Neural cell (in vitro differentiated cells): ENCODE data around the gene DIDO1. TPM values are rescaled to one million over a fixed set of nuclear protein-coding genes. Genes with fewer than 3 reads are reported as not detected.

Source experiments
- H2AFZ ChIP-seq: fragments of 200-600, 300-800 bp; sonication (generic), shearing (Covaris generic); 2 replicates; pipeline ENCODE4 v1.6.0; 2014; ENCODE audit warnings: low read depth, mild to moderate bottlenecking, antibody characterized with exemption, low read length, moderate library complexity
- H3F3A ChIP-seq: fragments of 200-600 bp; shearing (Covaris generic); 2 replicates; pipeline ENCODE4 v1.6.1; 2016; ENCODE audit warnings: mild to moderate bottlenecking, moderate library complexity, mixed read lengths, antibody characterized with exemption, low read length; ENCODE audit not compliant: insufficient read depth, poor library complexity, severe bottlenecking
- H3K27ac ChIP-seq: fragments of 200-600, 300-800 bp; sonication (generic), shearing (Covaris generic); 2 replicates; pipeline ENCODE4 v1.5.1; 2014; ENCODE audit warnings: mild to moderate bottlenecking, low read length, moderate library complexity
- H3K27me3 ChIP-seq: fragments of 300-800, 200-600 bp; sonication (generic), shearing (Covaris generic); 2 replicates; pipeline ENCODE4 v1.6.0; 2014; ENCODE audit warnings: mild to moderate bottlenecking, low read depth, low read length, moderate library complexity; ENCODE audit not compliant: insufficient read depth
- H3K36me3 ChIP-seq: fragments of 300-800, 200-600 bp; sonication (generic), shearing (Covaris generic); 2 replicates; pipeline ENCODE4 v1.5.1; 2014; ENCODE audit warnings: mild to moderate bottlenecking, antibody characterized with exemption, low read length, moderate library complexity; ENCODE audit not compliant: insufficient read depth
- H3K4me2 ChIP-seq: fragments of 300-800, 200-600 bp; sonication (generic), shearing (Covaris generic); 2 replicates; pipeline ENCODE4 v1.6.0; 2014; ENCODE audit warnings: mild to moderate bottlenecking, low read length
- H3K4me3 ChIP-seq: fragments of 300-800, 200-600 bp; sonication (generic), shearing (Covaris generic); 2 replicates; pipeline ENCODE4 v1.5.1; 2014; ENCODE audit warnings: mild to moderate bottlenecking, low read length, moderate library complexity
- H3K79me2 ChIP-seq: fragments of 200-600 bp; shearing (Covaris generic); replicated peaks from 2 replicates; pipeline ENCODE4 v1.6.0; 2014; ENCODE audit warnings: mild to moderate bottlenecking, low read length, moderate library complexity; ENCODE audit not compliant: insufficient read depth
- H3K9ac ChIP-seq: fragments of 300-800, 200-600 bp; sonication (generic), shearing (Covaris generic); 2 replicates; pipeline ENCODE4 v1.6.1; 2016; ENCODE audit warnings: mild to moderate bottlenecking, low read length, mixed read lengths
- H3K9me2 ChIP-seq: fragments of 200-600 bp; shearing (Covaris generic); 2 replicates; pipeline ENCODE4 v1.6.1; 2016; ENCODE audit warnings: mild to moderate bottlenecking, low read length, mixed read lengths; ENCODE audit not compliant: insufficient read depth
- H3K9me3 ChIP-seq: fragments of 200-600, 300-800 bp; sonication (generic), shearing (Covaris generic); 2 replicates; pipeline ENCODE4 v1.6.1; 2016; ENCODE audit warnings: mild to moderate bottlenecking, mixed run types, low read length, moderate library complexity, mixed read lengths
- H4K20me1 ChIP-seq: fragments of 200-600 bp; shearing (Covaris generic); 2 replicates; pipeline ENCODE4 v1.6.1; 2016; ENCODE audit warnings: mild to moderate bottlenecking, mixed run types; ENCODE audit not compliant: insufficient read depth
- CTCF ChIP-seq: fragments of 450-650 bp; IDR thresholded peaks from 2 replicates; pipeline ENCODE4 v1.5.1; 2014; ENCODE audit warnings: antibody characterized with exemption, mild to moderate bottlenecking, moderate library complexity; ENCODE audit not compliant: poor library complexity, severe bottlenecking
- EP300 ChIP-seq: fragments of 450-650 bp; conservative IDR thresholded peaks from 2 replicates; pipeline ENCODE4 v1.6.1; 2014; ENCODE audit warnings: antibody characterized with exemption, mild to moderate bottlenecking, moderate library complexity; ENCODE audit not compliant: poor library complexity, severe bottlenecking
- EZH2 ChIP-seq: fragments of 200-600, 300-800 bp; shearing (Covaris generic), sonication (generic); IDR thresholded peaks from 2 replicates; pipeline ENCODE4 v1.6.1; 2014; ENCODE audit warnings: antibody characterized with exemption, low read length, borderline replicate concordance, mild to moderate bottlenecking; ENCODE audit not compliant: insufficient read depth, poor library complexity, severe bottlenecking
- MXI1 ChIP-seq: fragments of 450-650 bp; conservative IDR thresholded peaks from 2 replicates; pipeline ENCODE4 v1.6.1; 2014; ENCODE audit warnings: antibody characterized with exemption, mild to moderate bottlenecking; ENCODE audit not compliant: poor library complexity, severe bottlenecking
- POLR2AphosphoS5 ChIP-seq: IDR thresholded peaks from 2 replicates; pipeline ENCODE4 v1.6.1; 2012
- RAD21 ChIP-seq: fragments of 450-650 bp; conservative IDR thresholded peaks from 2 replicates; pipeline ENCODE4 v1.6.1; 2014; ENCODE audit warnings: antibody characterized with exemption, mild to moderate bottlenecking, moderate library complexity
- REST ChIP-seq: IDR thresholded peaks from 2 replicates; pipeline ENCODE4 v1.6.1; 2012; ENCODE audit warnings: borderline replicate concordance
- SMC3 ChIP-seq: fragments of 450-650 bp; conservative IDR thresholded peaks from 2 replicates; pipeline ENCODE4 v1.6.1; 2014; ENCODE audit warnings: antibody characterized with exemption, mild to moderate bottlenecking, moderate library complexity; ENCODE audit not compliant: poor library complexity
- TAF1 ChIP-seq: IDR thresholded peaks from 2 replicates; pipeline ENCODE4 v1.6.1; 2012; ENCODE audit warnings: low read depth
- polyA plus RNA-seq: library from polyadenylated mRNA; depleted of rRNA; stranded (reverse); fragments of >200 nt; gene quantifications from 2 replicates; pipeline ENCODE4 v1.2.3, GENCODE V29; 2014

DIDO1 gene
- polyA plus RNA-seq, 1 donor from 2014 or later: 42.8 TPM

GRCh38 chr20:62910217-62910766, 16.0 kb downstream of the DIDO1 start (continued):
- TF ChIP-seq REST (no peak), TAF1 (no peak)

GRCh38 chr20:62908971-62909791, 17.1 kb downstream of the DIDO1 start:
- no peak overlapping the region for H3K9ac ChIP-seq
- no peak overlapping the region for H3K27ac ChIP-seq
- H3K36me3 ChIP-seq: peaks cover 8% of the 10 kb centered on the region
- H3F3A ChIP-seq: no peaks in the 10 kb centered on the region
- no peak overlapping the region for H3K4me2 ChIP-seq
- H2AFZ ChIP-seq: no peak overlapping the region
- TF ChIP-seq SMC3 (no peak), EP300 (no peak), EZH2 (no peak), REST (no peak), RAD21 (no peak), POLR2AphosphoS5 (no peak), CTCF (no peak), TAF1 (no peak), MXI1 (no peak)
- H3K4me3 ChIP-seq: no peak overlapping the region
- peaks cover 13% of the 10 kb centered on the region for H4K20me1 ChIP-seq
- peaks cover 38% of the 10 kb centered on the region for H3K79me2 ChIP-seq
- no peaks in the 10 kb centered on the region for H3K27me3 ChIP-seq
- H3K9me2 ChIP-seq: no peaks in the 10 kb centered on the region
- no peaks in the 10 kb centered on the region for H3K9me3 ChIP-seq
